ENCODE data around the gene PSME3IP1. TPM values are rescaled to one million over a fixed set of nuclear protein-coding genes. Genes with fewer than 3 reads are reported as not detected.

The PSME3IP1 gene
- polyA plus RNA-seq, 1 of the 3 experiments (the other 2 are of a cell fraction): 80.9 TPM

DNA sequence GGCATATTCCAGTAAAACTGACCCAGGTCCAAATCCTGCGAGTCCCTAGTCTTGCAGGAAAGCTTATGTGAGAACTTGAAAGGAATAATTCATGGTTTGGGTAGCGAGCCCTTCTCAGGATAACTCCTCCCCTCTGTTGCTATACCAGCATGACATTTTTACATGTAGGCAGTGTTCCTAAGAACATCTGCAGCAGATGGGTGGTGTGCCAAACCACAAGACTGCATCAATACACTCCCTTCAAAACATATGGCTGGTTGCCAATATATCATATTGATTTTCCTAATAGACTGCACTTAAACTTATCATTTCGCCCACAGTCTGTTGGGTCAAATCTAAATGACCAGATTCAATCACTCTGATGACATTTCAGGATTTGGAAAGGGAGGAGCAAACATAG lies 19.9 kb downstream of the PSME3IP1 start:
- TF ChIP-seq MEF2A (IDR thresholded peaks at IDR 0.05; ENCODE audit: borderline replicate concordance, low read depth) (no peak), NFIC (IDR thresholded peaks at IDR 0.05; ENCODE audit: borderline replicate concordance) (peak; percentile 6; the same call in 1 of the 2 replicates)
- H3K9ac ChIP-seq: no peak overlapping the region
- H3K36me3 ChIP-seq (replicated peaks in 1 of 2; ENCODE audit: control insufficient read depth in 1 of 2, insufficient read depth in 2 of 2, low read length in 1 of 2): peaks cover 54 to 65% of the 10 kb centered on the region in 2 experiments
- 92% methylated on average over 3 of the region's 3 CpGs for WGBS (ENCODE audit: low lambda C conversion rate)
- POLR2A ChIA-PET: no interaction called here
- H3K9me3 ChIP-seq: no peaks in the 10 kb centered on the region
- H4K20me1 ChIP-seq (ENCODE audit: insufficient read depth): no peaks in the 10 kb centered on the region
- H2AFZ ChIP-seq (ENCODE audit: low read depth): no peak overlapping the region
- 0 out of 2 replicates have a peak, but pooled peaks cover 4% of the 10 kb centered on the region for H3K79me2 ChIP-seq (ENCODE audit: insufficient read depth)
- DNase-seq: no peak
- no peak overlapping the region for H3K4me3 ChIP-seq (ENCODE audit: low read depth in 2 of 2, low read length in 1 of 2)
- no peaks in the 10 kb centered on the region for H3K27me3 ChIP-seq (ENCODE audit: insufficient read depth)
- H3K4me2 ChIP-seq: no peak overlapping the region
- no peak overlapping the region for H3K27ac ChIP-seq (ENCODE audit: low read depth in 2 of 2, low read length in 1 of 2)
- no peaks in the 10 kb centered on the region for H3K9me2 ChIP-seq
- CTCF ChIA-PET: interaction anchor here (2.1 kb wide), 1 partner anchor 82 kb away, joined by 10 read pairs; no protein-coding TSS in a partner anchor
- H3K4me1 ChIP-seq (ENCODE audit: control insufficient read depth in 1 of 2, insufficient read depth in 2 of 2, low read depth in 1 of 2, low read length in 1 of 2): peaks cover 0 to 3% of the 10 kb centered on the region in 2 experiments; a peak in 1 of 4 replicates
- peaks cover 18% of the 10 kb centered on the region for H3F3A ChIP-seq (replicated peaks; ENCODE audit: insufficient read depth)

- 97% methylated on average over 5 of the region's 5 CpGs for WGBS (ENCODE audit: low lambda C conversion rate)
- no peak for DNase-seq
Observed at GRCh38 chr16:57165483-57165882, 20.4 kb downstream of the PSME3IP1 start.

More at GRCh38 chr16:57165483-57165882, 20.4 kb downstream of the PSME3IP1 start:
- Histone ChIP-seq H3K9me3 (no peaks in the 10 kb centered on the region), H3K9ac (no peak overlapping the region), H3K4me3 (ENCODE audit: low read depth in 2 of 2, low read length in 1 of 2) (no peak overlapping the region), H3F3A (replicated peaks; ENCODE audit: insufficient read depth) (peaks cover 18% of the 10 kb centered on the region), H3K4me1 (ENCODE audit: control insufficient read depth in 1 of 2, insufficient read depth in 2 of 2, low read depth in 1 of 2, low read length in 1 of 2) (peaks cover 0 to 3% of the 10 kb centered on the region in 2 experiments; a peak in 1 of 4 replicates), H3K27me3 (ENCODE audit: insufficient read depth) (no peaks in the 10 kb centered on the region), H2AFZ (ENCODE audit: low read depth) (no peak overlapping the region), H3K27ac (ENCODE audit: low read depth in 2 of 2, low read length in 1 of 2) (no peak overlapping the region), H3K36me3 (replicated peaks in 1 of 2; ENCODE audit: control insufficient read depth in 1 of 2, insufficient read depth in 2 of 2, low read length in 1 of 2) (peaks cover 57 to 66% of the 10 kb centered on the region in 2 experiments), H3K4me2 (no peak overlapping the region), H3K79me2 (ENCODE audit: insufficient read depth) (0 out of 2 replicates have a peak, but pooled peaks cover 4% of the 10 kb centered on the region), H4K20me1 (ENCODE audit: insufficient read depth) (no peaks in the 10 kb centered on the region), H3K9me2 (no peaks in the 10 kb centered on the region)
- ChIA-PET CTCF (interaction anchor here (2.1 kb wide), 1 partner anchor 81 kb away, joined by 10 read pairs; no protein-coding TSS in a partner anchor), POLR2A (no interaction called here)
- TF ChIP-seq REST (IDR thresholded peaks at IDR 0.05; ENCODE audit: low read depth, low read length): no peak
- TF ChIP-seq FOXM1 (IDR thresholded peaks at IDR 0.05; ENCODE audit: low read depth): no peak
- no peak for TF ChIP-seq JUND (IDR thresholded peaks at IDR 0.05)
- no peak for TF ChIP-seq NRF1 (IDR thresholded peaks at IDR 0.05; ENCODE audit: low read depth, low read length)
- no peak for TF ChIP-seq TAF1 (IDR thresholded peaks at IDR 0.05; ENCODE audit: borderline replicate concordance, low read depth, low read length)
- TF ChIP-seq MEF2A (IDR thresholded peaks at IDR 0.05; ENCODE audit: borderline replicate concordance, low read depth): no peak
- no peak for TF ChIP-seq GATA2 (CRISPR knock-in tag; IDR thresholded peaks at IDR 0.05)
- no peak for TF ChIP-seq POLR2AphosphoS5 (IDR thresholded peaks at IDR 0.05; ENCODE audit: low read depth, low read length)
- no peak for TF ChIP-seq CHD2 (IDR thresholded peaks at IDR 0.05; ENCODE audit: low read length, partially characterized antibody)
- TF ChIP-seq GABPA (IDR thresholded peaks at IDR 0.05; ENCODE audit: low read depth): no peak
- no peak for TF ChIP-seq NFIC (IDR thresholded peaks at IDR 0.05; ENCODE audit: borderline replicate concordance)
- no peak for TF ChIP-seq FOSL2 (IDR thresholded peaks at IDR 0.05; ENCODE audit: borderline replicate concordance, low read depth)
- no peak for TF ChIP-seq MXI1 (IDR thresholded peaks at IDR 0.05; ENCODE audit: low read depth, low read length)
- TF ChIP-seq, protein P1, sequence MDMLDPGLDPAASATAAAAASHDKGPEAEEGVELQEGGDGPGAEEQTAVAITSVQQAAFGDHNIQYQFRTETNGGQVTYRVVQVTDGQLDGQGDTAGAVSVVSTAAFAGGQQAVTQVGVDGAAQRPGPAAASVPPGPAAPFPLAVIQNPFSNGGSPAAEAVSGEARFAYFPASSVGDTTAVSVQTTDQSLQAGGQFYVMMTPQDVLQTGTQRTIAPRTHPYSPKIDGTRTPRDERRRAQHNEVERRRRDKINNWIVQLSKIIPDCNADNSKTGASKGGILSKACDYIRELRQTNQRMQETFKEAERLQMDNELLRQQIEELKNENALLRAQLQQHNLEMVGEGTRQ (IDR thresholded peaks at IDR 0.05; ENCODE audit: borderline replicate concordance, low read depth, low read length): no peak
- no peak for TF ChIP-seq MAX (IDR thresholded peaks at IDR 0.05; ENCODE audit: low read depth)
- no peak for TF ChIP-seq RFX5 (IDR thresholded peaks at IDR 0.05; ENCODE audit: low read length)
- no peak for TF ChIP-seq SIN3A (IDR thresholded peaks at IDR 0.05; ENCODE audit: borderline replicate concordance, low read depth, low read length)
- TF ChIP-seq EZH2phosphoT487 (IDR thresholded peaks at IDR 0.05; ENCODE audit: borderline replicate concordance, low read depth): no peak
- TF ChIP-seq YY1 (IDR thresholded peaks at IDR 0.05; ENCODE audit: low read depth): no peak
